ENCODE data around the gene ADRM1.

ADRM1 gene

GRCh38 chr20:62300319-62300718 is 2.5 kb upstream of the ADRM1 start:
- H3K4me3 ChIP-seq (replicated peaks; ENCODE audit: low read depth, low read length), result no peak overlapping the region
- no peak for DNase-seq (ENCODE audit: low read depth)
- TF ChIP-seq, protein P1, sequence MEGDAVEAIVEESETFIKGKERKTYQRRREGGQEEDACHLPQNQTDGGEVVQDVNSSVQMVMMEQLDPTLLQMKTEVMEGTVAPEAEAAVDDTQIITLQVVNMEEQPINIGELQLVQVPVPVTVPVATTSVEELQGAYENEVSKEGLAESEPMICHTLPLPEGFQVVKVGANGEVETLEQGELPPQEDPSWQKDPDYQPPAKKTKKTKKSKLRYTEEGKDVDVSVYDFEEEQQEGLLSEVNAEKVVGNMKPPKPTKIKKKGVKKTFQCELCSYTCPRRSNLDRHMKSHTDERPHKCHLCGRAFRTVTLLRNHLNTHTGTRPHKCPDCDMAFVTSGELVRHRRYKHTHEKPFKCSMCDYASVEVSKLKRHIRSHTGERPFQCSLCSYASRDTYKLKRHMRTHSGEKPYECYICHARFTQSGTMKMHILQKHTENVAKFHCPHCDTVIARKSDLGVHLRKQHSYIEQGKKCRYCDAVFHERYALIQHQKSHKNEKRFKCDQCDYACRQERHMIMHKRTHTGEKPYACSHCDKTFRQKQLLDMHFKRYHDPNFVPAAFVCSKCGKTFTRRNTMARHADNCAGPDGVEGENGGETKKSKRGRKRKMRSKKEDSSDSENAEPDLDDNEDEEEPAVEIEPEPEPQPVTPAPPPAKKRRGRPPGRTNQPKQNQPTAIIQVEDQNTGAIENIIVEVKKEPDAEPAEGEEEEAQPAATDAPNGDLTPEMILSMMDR (IDR thresholded peaks at IDR 0.05; ENCODE audit: low read length, missing control alignments), result no peak

DNA sequence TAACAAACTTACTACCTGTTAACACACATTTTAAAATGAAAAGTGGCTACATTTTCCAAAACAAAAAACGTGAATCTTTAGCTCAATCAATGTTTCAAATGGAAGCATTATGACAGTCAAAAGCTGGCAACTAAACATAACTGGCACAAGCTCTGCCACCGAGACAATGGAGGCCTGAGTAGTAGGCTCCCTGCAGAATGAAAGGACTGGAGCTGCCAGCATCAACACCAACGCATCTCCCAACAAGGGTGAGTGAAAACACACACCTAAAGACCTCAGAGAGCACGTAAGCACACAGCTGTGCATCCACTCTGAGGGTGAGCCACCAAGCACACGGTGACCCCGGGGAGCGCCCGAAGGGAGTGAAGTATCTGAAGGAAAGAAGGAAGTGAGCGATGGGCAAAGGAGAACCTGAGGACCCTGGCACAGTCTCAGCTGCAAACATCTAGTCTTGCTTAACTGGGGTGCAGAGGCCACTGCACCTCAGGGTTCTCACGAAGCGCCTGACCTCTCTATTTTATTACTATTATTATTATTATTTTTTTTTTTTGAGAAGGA is 1.6 kb upstream of the ADRM1 start:
- DNase-seq (ENCODE audit: low read depth), result no peak
- TF ChIP-seq, protein P1 (IDR thresholded peaks at IDR 0.05; ENCODE audit: low read length, missing control alignments), result no peak
- H3K4me3 ChIP-seq (replicated peaks; ENCODE audit: low read depth, low read length), result no peak overlapping the region

GRCh38 chr20:62301773-62302340 is 940 bp upstream of the ADRM1 start:
- DNase-seq (ENCODE audit: low read depth), result peak; percentile 93
- TF ChIP-seq, protein P1 (IDR thresholded peaks at IDR 0.05; ENCODE audit: low read length, missing control alignments), result peak; percentile 84

GRCh38 chr20:62303062-62303339 is 204 bp downstream of the ADRM1 start:
- TF ChIP-seq, protein P1 (IDR thresholded peaks at IDR 0.05; ENCODE audit: low read length, missing control alignments), result no peak
- peak overlapping the region; percentile 82 for H3K4me3 ChIP-seq (replicated peaks; ENCODE audit: low read depth, low read length)
- DNase-seq (ENCODE audit: low read depth), result no peak

More at GRCh38 chr20:62301773-62302340, 940 bp upstream of the ADRM1 start:
- peak overlapping the region; percentile 72 for H3K4me3 ChIP-seq (replicated peaks; ENCODE audit: low read depth, low read length)

- TF ChIP-seq, protein P1 (IDR thresholded peaks at IDR 0.05; ENCODE audit: low read length, missing control alignments), result no peak
- peak overlapping the region; percentile 82 for H3K4me3 ChIP-seq (replicated peaks; ENCODE audit: low read depth, low read length)
- no peak for DNase-seq (ENCODE audit: low read depth)
These were observed 786 bp downstream of the ADRM1 start for GRCh38 chr20:62303340-62304226.

- DNase-seq (ENCODE audit: low read depth), result no peak
- peak overlapping the region; percentile 82 for H3K4me3 ChIP-seq (replicated peaks; ENCODE audit: low read depth, low read length)
- TF ChIP-seq, protein P1 (IDR thresholded peaks at IDR 0.05; ENCODE audit: low read length, missing control alignments), result no peak
These were observed 1.7 kb downstream of the ADRM1 start for GRCh38 chr20:62304331-62305148.
